Smooth muscle cell (in vitro differentiated cells): ENCODE measurements around the gene FOLR2. TPM values are rescaled to one million over a fixed set of nuclear protein-coding genes. Genes with fewer than 3 reads are reported as not detected.

Source experiments
- DNase-seq: peaks from one replicate; lab custom pipeline; 2025; ENCODE audit not compliant: unreplicated experiment; lab: John Stamatoyannopoulos, UW
- H2AFZ ChIP-seq: fragments of 200-600 bp; sonication (generic); 2 replicates; pipeline ENCODE4 v1.6.0; 2016; ENCODE audit warnings: antibody characterized with exemption, low read depth, mild to moderate bottlenecking
- H3F3A ChIP-seq: fragments of 200-600 bp; sonication (generic); 2 replicates; pipeline ENCODE4 v1.6.0; 2017; ENCODE audit warnings: antibody characterized with exemption, low read depth
- H3K27ac ChIP-seq: fragments of 200-600 bp; sonication (generic); 2 replicates; pipeline ENCODE4 v1.5.1; 2016; ENCODE audit warnings: low read depth, mild to moderate bottlenecking
- H3K27me3 ChIP-seq: fragments of 200-600 bp; sonication (generic); 2 replicates; pipeline ENCODE4 v1.6.1; 2016; ENCODE audit warnings: low read depth, mild to moderate bottlenecking
- H3K36me3 ChIP-seq: fragments of 200-600 bp; sonication (generic); 2 replicates; pipeline ENCODE4 v1.5.1; 2016; ENCODE audit warnings: low read depth
- H3K4me1 ChIP-seq: fragments of 200-600 bp; sonication (generic); 2 replicates; pipeline ENCODE4 v1.5.1; 2016; ENCODE audit warnings: low read depth
- H3K4me2 ChIP-seq: fragments of 200-600 bp; sonication (generic); 2 replicates; pipeline ENCODE4 v1.6.0; 2016; ENCODE audit warnings: mild to moderate bottlenecking
- H3K4me3 ChIP-seq: fragments of 200-600 bp; sonication (generic); 2 replicates; pipeline ENCODE4 v1.5.1; 2016; ENCODE audit warnings: mild to moderate bottlenecking
- H3K79me2 ChIP-seq: fragments of 200-600 bp; sonication (generic); 2 replicates; pipeline ENCODE4 v1.6.0; 2016; ENCODE audit warnings: low read depth, mild to moderate bottlenecking
- H3K9ac ChIP-seq: fragments of 200-600 bp; sonication (generic); 2 replicates; pipeline ENCODE4 v1.6.0; 2016; ENCODE audit warnings: low read depth
- H3K9me3 ChIP-seq: fragments of 200-600 bp; sonication (generic); replicated peaks from 2 replicates; pipeline ENCODE4 v1.5.1; 2016; ENCODE audit warnings: low read depth
- H4K20me1 ChIP-seq: fragments of 200-600 bp; sonication (generic); 2 replicates; pipeline ENCODE4 v1.6.0; 2016; ENCODE audit warnings: low read depth
- CTCF ChIP-seq: fragments of 200-600 bp; sonication (generic); IDR thresholded peaks from 2 replicates; pipeline ENCODE4 v1.5.1; 2017; ENCODE audit warnings: borderline replicate concordance, mild to moderate bottlenecking, antibody characterized with exemption; ENCODE audit not compliant: insufficient read depth, poor library complexity, severe bottlenecking
- WGBS: methylation state at CpG from one replicate; pipeline ENCODE4 v1.1.7; 2016; ENCODE audit warnings: low lambda C conversion rate; 5-methylcytosine and 5-hydroxymethylcytosine counted together
- polyA plus RNA-seq: library from polyadenylated mRNA; unstranded; fragments of >200 nt; fragmentation: Nextera tagmentation; extraction: Ambion mirVana; gene quantifications from 2 replicates; pipeline ENCODE4 v1.2.1, GENCODE V29; 2016
- total RNA-seq: library from RNA; depleted of rRNA; stranded (reverse); fragments of >200 nt; gene quantifications from 2 replicates; pipeline ENCODE4 v1.2.3, GENCODE V29; 2014

FOLR2 gene
- total and polyA plus RNA-seq, 2 experiments from 2014 or later: not detected

- WGBS: 77% methylated on average over 2 of the region's 2 CpGs
- no peak overlapping the region for H3K27ac ChIP-seq
Measured at GRCh38 chr11:72217841-72218240, 1.2 kb downstream of the FOLR2 start.

GRCh38 chr11:72218251-72218745 is 1.7 kb downstream of the FOLR2 start:
- no peaks in the 10 kb centered on the region for H3K36me3 ChIP-seq
- H3K9me3 ChIP-seq: no peaks in the 10 kb centered on the region
- WGBS: 89% methylated on average over 5 of the region's 5 CpGs
- no peak overlapping the region for H2AFZ ChIP-seq
- H3K4me2 ChIP-seq: no peak overlapping the region
- no peak for DNase-seq
- H3K9ac ChIP-seq: no peak overlapping the region
- no peak for TF ChIP-seq CTCF
- no peaks in the 10 kb centered on the region for H4K20me1 ChIP-seq
- H3K4me1 ChIP-seq: no peaks in the 10 kb centered on the region
- H3F3A ChIP-seq: no peaks in the 10 kb centered on the region
- H3K27me3 ChIP-seq: peaks cover 14% of the 10 kb centered on the region
- H3K79me2 ChIP-seq: no peaks in the 10 kb centered on the region
- no peak overlapping the region for H3K27ac ChIP-seq
- H3K4me3 ChIP-seq: no peak overlapping the region

More at GRCh38 chr11:72217841-72218240, 1.2 kb downstream of the FOLR2 start:
- Histone ChIP-seq H3K27me3 (peaks cover 16% of the 10 kb centered on the region), H3K9me3 (no peaks in the 10 kb centered on the region), H4K20me1 (no peaks in the 10 kb centered on the region), H3K4me2 (no peak overlapping the region), H3F3A (no peaks in the 10 kb centered on the region), H3K4me3 (no peak overlapping the region), H2AFZ (no peak overlapping the region), H3K4me1 (no peaks in the 10 kb centered on the region), H3K36me3 (no peaks in the 10 kb centered on the region), H3K79me2 (no peaks in the 10 kb centered on the region), H3K9ac (no peak overlapping the region)
- no peak for DNase-seq
- TF ChIP-seq CTCF: no peak

GRCh38 chr11:72220696-72221363 is 4.2 kb downstream of the FOLR2 start:
- H3K27ac ChIP-seq: no peak overlapping the region
- no peak overlapping the region for H3K9ac ChIP-seq
- no peak overlapping the region for H2AFZ ChIP-seq
- TF ChIP-seq CTCF: no peak
- peaks cover 9% of the 10 kb centered on the region for H4K20me1 ChIP-seq
- H3K36me3 ChIP-seq: no peaks in the 10 kb centered on the region
- no peaks in the 10 kb centered on the region for H3K9me3 ChIP-seq
- H3K4me1 ChIP-seq: no peaks in the 10 kb centered on the region
- H3K27me3 ChIP-seq: peaks cover 3% of the 10 kb centered on the region
- peaks cover 19% of the 10 kb centered on the region for H3K79me2 ChIP-seq
- no peak overlapping the region for H3K4me2 ChIP-seq
- no peaks in the 10 kb centered on the region for H3F3A ChIP-seq
- WGBS: 89% methylated on average over 10 of the region's 10 CpGs
- DNase-seq: no peak
- H3K4me3 ChIP-seq: no peak overlapping the region
